Adrenal gland (tissue), 5 donors: Measurements from ENCODE around the gene ASPDH.

Source experiments
- CTCF ChIP-seq, 6 experiments: fragments of 450-650 bp in 4 of 6; fragments of 200-600 bp in 2 of 6; sonication (generic) in 1 of 6; IDR thresholded peaks; 1 replicate in 5 of 6; 2 replicates in 1 of 6; pipeline versions ENCODE4 v1.5.1 to v1.8.0; 2016 to 2021; ENCODE audit warnings: antibody characterized with exemption in 6 of 6, mild to moderate bottlenecking in 2 of 6, moderate library complexity in 1 of 6
- POLR2A ChIP-seq, 2 donors: fragments of 450-650 bp; IDR thresholded peaks; one replicate each; pipeline ENCODE4 v1.6.1; 2017; ENCODE audit warnings: antibody characterized with exemption in 2 of 2, mild to moderate bottlenecking in 2 of 2, moderate library complexity in 1 of 2
- donor health status: DM: no; HTN: no; CAD: no.

GRCh38 chr19:50467566-50467965 lies 46.1 kb downstream of the ASPDH start:
- TF ChIP-seq CTCF (IDR thresholded peaks at IDR 0.05) (no peak), POLR2A (IDR thresholded peaks at IDR 0.05) (no peak)
